ENCODE data around the gene PIM1.
"Not testable (repeated sequence)": the region's sequence is repeated elsewhere in the genome, so short reads cannot be mapped to it uniquely, and the experiment has no call there.

Gene PIM1

GRCh38 chr6:37177935-37178517, 8.1 kb downstream of the PIM1 start:
- H3K79me2 ChIP-seq (ENCODE audit: low read length) = peaks cover 28% of the 10 kb centered on the region
- peak overlapping the region; percentile 95 for H3K27ac ChIP-seq (ENCODE audit: low read length)
- H2AFZ ChIP-seq (ENCODE audit: low read depth, low read length) = no peak overlapping the region
- peaks cover 35% of the 10 kb centered on the region for H3K36me3 ChIP-seq (replicated peaks; ENCODE audit: low read depth, low read length)
- TF ChIP-seq CTCF (IDR thresholded peaks at IDR 0.05; ENCODE audit: low read depth, low read length) (no peak), EZH2phosphoT487 (IDR thresholded peaks at IDR 0.05; ENCODE audit: low read depth) (no peak)
- H3K4me2 ChIP-seq (ENCODE audit: low read length) = no peak overlapping the region; the same call in 1 of the 2 replicates
- peaks cover 48% of the 10 kb centered on the region for H3K4me1 ChIP-seq (ENCODE audit: low read length)
- H3K27me3 ChIP-seq (ENCODE audit: low read depth, low read length) = no peaks in the 10 kb centered on the region
- peaks cover 26% of the 10 kb centered on the region for H4K20me1 ChIP-seq (ENCODE audit: insufficient read depth, low read length)
- H3K9ac ChIP-seq (ENCODE audit: low read length) = peak overlapping the region; percentile 21; the same call in 1 of the 2 replicates
- no peak overlapping the region for H3K4me3 ChIP-seq (ENCODE audit: low read length)
- no peaks in the 10 kb centered on the region for H3K9me3 ChIP-seq (ENCODE audit: insufficient read depth, low read length)

- Histone ChIP-seq H3K4me1 (ENCODE audit: low read length) (peaks cover 28% of the 10 kb centered on the region), H3K27ac (ENCODE audit: low read length) (no peak overlapping the region), H3K36me3 (replicated peaks; ENCODE audit: low read depth, low read length) (peaks cover 15% of the 10 kb centered on the region), H3K9me3 (ENCODE audit: insufficient read depth, low read length) (no peaks in the 10 kb centered on the region), H4K20me1 (ENCODE audit: insufficient read depth, low read length) (peaks cover 6% of the 10 kb centered on the region), H3K9ac (ENCODE audit: low read length) (no peak overlapping the region), H3K27me3 (ENCODE audit: low read depth, low read length) (no peaks in the 10 kb centered on the region), H3K79me2 (ENCODE audit: low read length) (peaks cover 7% of the 10 kb centered on the region), H2AFZ (ENCODE audit: low read depth, low read length) (no peak overlapping the region), H3K4me3 (ENCODE audit: low read length) (no peak overlapping the region), H3K4me2 (ENCODE audit: low read length) (no peak overlapping the region)
- TF ChIP-seq CTCF (IDR thresholded peaks at IDR 0.05; ENCODE audit: low read depth, low read length) (no peak), EZH2phosphoT487 (IDR thresholded peaks at IDR 0.05; ENCODE audit: low read depth) (no peak)
Observed at GRCh38 chr6:37180075-37180474, 10.1 kb downstream of the PIM1 start.

GRCh38 chr6:37180610-37181009, 10.7 kb downstream of the PIM1 start:
- peaks cover 23% of the 10 kb centered on the region for H3K4me1 ChIP-seq (ENCODE audit: low read length)
- not testable (repeated sequence) for H3K4me2 ChIP-seq (ENCODE audit: low read length); H3K9ac ChIP-seq (ENCODE audit: low read length); H3K27me3 ChIP-seq (ENCODE audit: low read depth, low read length); H4K20me1 ChIP-seq (ENCODE audit: insufficient read depth, low read length); H2AFZ ChIP-seq (ENCODE audit: low read depth, low read length); H3K79me2 ChIP-seq (ENCODE audit: low read length); H3K27ac ChIP-seq (ENCODE audit: low read length); H3K36me3 ChIP-seq (replicated peaks; ENCODE audit: low read depth, low read length); H3K9me3 ChIP-seq (ENCODE audit: insufficient read depth, low read length); H3K4me3 ChIP-seq (ENCODE audit: low read length)

GRCh38 chr6:37182736-37183590, 13.0 kb downstream of the PIM1 start:
- TF ChIP-seq EZH2phosphoT487 (IDR thresholded peaks at IDR 0.05; ENCODE audit: low read depth) (no peak), CTCF (IDR thresholded peaks at IDR 0.05; ENCODE audit: low read depth, low read length) (no peak)
- Histone ChIP-seq H2AFZ (ENCODE audit: low read depth, low read length) (no peak overlapping the region), H3K4me2 (ENCODE audit: low read length) (no peak overlapping the region), H3K27ac (ENCODE audit: low read length) (no peak overlapping the region), H4K20me1 (ENCODE audit: insufficient read depth, low read length) (no peaks in the 10 kb centered on the region), H3K27me3 (ENCODE audit: low read depth, low read length) (no peaks in the 10 kb centered on the region), H3K4me1 (ENCODE audit: low read length) (no peaks in the 10 kb centered on the region), H3K79me2 (ENCODE audit: low read length) (no peaks in the 10 kb centered on the region), H3K9me3 (ENCODE audit: insufficient read depth, low read length) (no peaks in the 10 kb centered on the region), H3K36me3 (replicated peaks; ENCODE audit: low read depth, low read length) (no peaks in the 10 kb centered on the region), H3K9ac (ENCODE audit: low read length) (no peak overlapping the region), H3K4me3 (ENCODE audit: low read length) (no peak overlapping the region)

- H4K20me1 ChIP-seq (ENCODE audit: insufficient read depth, low read length); H3K4me1 ChIP-seq (ENCODE audit: low read length); H3K9me3 ChIP-seq (ENCODE audit: insufficient read depth, low read length); H2AFZ ChIP-seq (ENCODE audit: low read depth, low read length); H3K27me3 ChIP-seq (ENCODE audit: low read depth, low read length); H3K27ac ChIP-seq (ENCODE audit: low read length); H3K79me2 ChIP-seq (ENCODE audit: low read length); H3K4me2 ChIP-seq (ENCODE audit: low read length); H3K9ac ChIP-seq (ENCODE audit: low read length); H3K4me3 ChIP-seq (ENCODE audit: low read length); H3K36me3 ChIP-seq (replicated peaks; ENCODE audit: low read depth, low read length): not testable (repeated sequence)
Observed at GRCh38 chr6:37185949-37186720, 16.2 kb downstream of the PIM1 start.

Measured in OCI-LY3 (cell line).